RWPE2 (cell line): ENCODE data around the gene C12orf76.

Experiments used
- ATAC-seq: fragments of 200-7000 bp; cut with Tn5 transposase; 3 replicates; pipeline ENCODE4 v1.9.1; 2021; ENCODE audit warnings: low read depth
- DNase-seq: peaks from one replicate; pipeline ENCODE4 v3.0.0-alpha.2; 2020; ENCODE audit warnings: low spot score
- H3K27ac ChIP-seq: fragments of 450-650 bp; 2 replicates; pipeline ENCODE4 v1.5.1; 2017; ENCODE audit warnings: mild to moderate bottlenecking; ENCODE audit not compliant: poor library complexity, severe bottlenecking
- H3K27me3 ChIP-seq: fragments of 250-450 bp; sonication (Bioruptor Pico); 2 replicates; pipeline ENCODE4 v1.5.1; 2021; ENCODE audit warnings: mild to moderate bottlenecking, moderate library complexity; ENCODE audit not compliant: insufficient read depth, poor library complexity, severe bottlenecking
- H3K36me3 ChIP-seq: fragments of 250-450 bp; sonication (Bioruptor Pico); 2 replicates; pipeline ENCODE4 v1.5.1; 2020; ENCODE audit warnings: low read depth, mild to moderate bottlenecking, moderate library complexity
- H3K4me1 ChIP-seq: fragments of 250-450 bp; sonication (Bioruptor Pico); 2 replicates; pipeline ENCODE4 v1.5.1; 2021; ENCODE audit warnings: mild to moderate bottlenecking, moderate library complexity; ENCODE audit not compliant: insufficient read depth, poor library complexity, severe bottlenecking
- H3K4me3 ChIP-seq: fragments of 250-450 bp; sonication (Bioruptor Pico); 2 replicates; pipeline ENCODE4 v1.5.1; 2021; ENCODE audit warnings: mild to moderate bottlenecking, moderate library complexity; ENCODE audit not compliant: severe bottlenecking
- H3K9me3 ChIP-seq: fragments of 250-450 bp; sonication (Bioruptor Pico); 2 replicates; pipeline ENCODE4 v1.5.1; 2021; ENCODE audit warnings: mild to moderate bottlenecking, moderate library complexity; ENCODE audit not compliant: severe bottlenecking
- TF ChIP-seq, protein P1 (sequence below): fragments of 450-650 bp; IDR thresholded peaks from one replicate; pipeline ENCODE4 v1.5.1; 2017; ENCODE audit warnings: mild to moderate bottlenecking, moderate library complexity; ENCODE audit not compliant: poor library complexity, severe bottlenecking

C12orf76 gene

GRCh38 chr12:109995686-109996482, 52.4 kb downstream of the C12orf76 start, which contains the start of gene GIT2:
Gene GIT2, minus strand, starts transcription at chr12:109996368. Its CDS starts 144 bp downstream, at chr12:109996224.
- H3K4me1 ChIP-seq, result peaks cover 12% of the 10 kb centered on the region
- peak within 1 kb of the TSS; percentile 67 for H3K4me3 ChIP-seq
- ATAC-seq (peak; percentile 68), DNase-seq (peak; percentile 91)
- no peaks in the 10 kb centered on the region for H3K9me3 ChIP-seq
- peak within 1 kb of the TSS; percentile 49 for H3K27ac ChIP-seq
- TF ChIP-seq, protein P1, sequence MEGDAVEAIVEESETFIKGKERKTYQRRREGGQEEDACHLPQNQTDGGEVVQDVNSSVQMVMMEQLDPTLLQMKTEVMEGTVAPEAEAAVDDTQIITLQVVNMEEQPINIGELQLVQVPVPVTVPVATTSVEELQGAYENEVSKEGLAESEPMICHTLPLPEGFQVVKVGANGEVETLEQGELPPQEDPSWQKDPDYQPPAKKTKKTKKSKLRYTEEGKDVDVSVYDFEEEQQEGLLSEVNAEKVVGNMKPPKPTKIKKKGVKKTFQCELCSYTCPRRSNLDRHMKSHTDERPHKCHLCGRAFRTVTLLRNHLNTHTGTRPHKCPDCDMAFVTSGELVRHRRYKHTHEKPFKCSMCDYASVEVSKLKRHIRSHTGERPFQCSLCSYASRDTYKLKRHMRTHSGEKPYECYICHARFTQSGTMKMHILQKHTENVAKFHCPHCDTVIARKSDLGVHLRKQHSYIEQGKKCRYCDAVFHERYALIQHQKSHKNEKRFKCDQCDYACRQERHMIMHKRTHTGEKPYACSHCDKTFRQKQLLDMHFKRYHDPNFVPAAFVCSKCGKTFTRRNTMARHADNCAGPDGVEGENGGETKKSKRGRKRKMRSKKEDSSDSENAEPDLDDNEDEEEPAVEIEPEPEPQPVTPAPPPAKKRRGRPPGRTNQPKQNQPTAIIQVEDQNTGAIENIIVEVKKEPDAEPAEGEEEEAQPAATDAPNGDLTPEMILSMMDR, result no peak
- peaks cover 9% of the 10 kb centered on the region for H3K36me3 ChIP-seq
- H3K27me3 ChIP-seq, result no peaks in the 10 kb centered on the region

- ATAC-seq, result no peak
- no peaks in the 10 kb centered on the region for H3K27me3 ChIP-seq
- no peak for DNase-seq
- H3K9me3 ChIP-seq, result no peaks in the 10 kb centered on the region
- H3K27ac ChIP-seq, result peak overlapping the region; percentile 49
- TF ChIP-seq, protein P1, result no peak
- peak overlapping the region; percentile 67 for H3K4me3 ChIP-seq
- H3K4me1 ChIP-seq, result peaks cover 9% of the 10 kb centered on the region
- peaks cover 15% of the 10 kb centered on the region for H3K36me3 ChIP-seq
Measured at GRCh38 chr12:109995361-109995685, 53.0 kb downstream of the C12orf76 start.

DNA sequence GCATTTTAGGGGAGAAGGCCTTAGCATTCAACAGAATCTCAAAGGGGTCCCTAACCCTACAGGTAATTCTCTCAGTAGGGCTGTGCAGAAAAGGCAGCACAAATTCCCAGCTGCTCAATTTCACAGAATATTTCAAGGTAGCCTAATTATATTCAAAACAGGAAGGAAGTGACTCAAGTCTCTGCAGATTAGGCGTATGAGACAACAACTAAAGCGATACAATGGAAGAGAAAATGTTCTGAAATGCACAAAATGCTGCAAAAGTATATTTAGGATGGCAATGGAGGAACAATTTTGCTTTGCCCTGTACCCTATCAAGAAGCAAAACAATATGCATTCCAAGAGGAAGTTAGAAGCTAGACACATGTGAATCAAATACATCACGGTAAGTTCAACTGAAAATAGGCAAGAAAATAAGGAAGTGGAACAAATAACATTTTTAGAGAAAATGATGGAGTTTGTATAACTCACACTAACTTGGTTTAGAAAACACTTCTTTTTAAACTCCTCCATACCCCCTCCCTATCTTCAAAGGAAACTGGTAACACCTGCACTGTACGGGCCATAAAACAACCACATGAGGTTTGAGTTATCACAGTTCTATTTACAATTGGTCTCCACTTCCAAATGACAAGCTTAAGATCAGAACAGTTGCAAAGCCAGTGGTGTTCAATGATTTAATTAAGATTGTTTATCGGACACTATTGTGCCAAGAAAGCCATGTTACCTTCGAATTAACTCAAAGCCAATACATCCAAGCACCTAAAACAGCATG, 53.7 kb downstream of the C12orf76 start:
- DNase-seq, result no peak
- no peak for ATAC-seq

GRCh38 chr12:109993091-109993490, 55.2 kb downstream of the C12orf76 start:
- DNase-seq (no peak), ATAC-seq (no peak)
- Histone ChIP-seq H3K27ac (no peak overlapping the region), H3K4me1 (peaks cover 4% of the 10 kb centered on the region), H3K4me3 (no peak overlapping the region), H3K9me3 (no peaks in the 10 kb centered on the region), H3K36me3 (peaks cover 36% of the 10 kb centered on the region), H3K27me3 (no peaks in the 10 kb centered on the region)
- TF ChIP-seq, protein P1, result no peak

More for the DNA sequence above, 53.7 kb downstream of the C12orf76 start:
- Histone ChIP-seq H3K4me3 (peak overlapping the region; percentile 67), H3K27me3 (no peaks in the 10 kb centered on the region), H3K27ac (peak overlapping the region; percentile 49), H3K9me3 (no peaks in the 10 kb centered on the region), H3K36me3 (peaks cover 22% of the 10 kb centered on the region), H3K4me1 (peaks cover 8% of the 10 kb centered on the region)
- TF ChIP-seq, protein P1, result no peak

DNA sequence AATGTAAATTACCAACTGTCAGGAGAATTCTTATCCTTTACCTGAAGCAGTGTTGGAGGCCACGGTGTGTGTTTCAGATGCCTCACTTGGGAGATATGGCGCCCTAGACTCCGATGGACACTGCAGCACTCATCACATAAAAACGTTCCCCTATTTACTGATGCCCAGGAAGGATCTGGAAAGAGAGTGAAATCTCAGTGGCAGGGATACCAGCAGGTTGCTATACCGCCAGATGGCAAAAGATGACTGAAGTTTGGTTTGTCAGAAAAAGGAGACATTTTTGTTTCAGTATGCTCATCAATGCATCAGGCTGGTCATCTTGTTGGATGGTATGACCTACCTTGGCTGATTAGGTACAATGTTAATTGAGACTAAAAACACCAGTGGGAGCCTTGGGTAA, 56.7 kb downstream of the C12orf76 start:
- Histone ChIP-seq H3K27ac (no peak overlapping the region), H3K4me1 (peaks cover 4% of the 10 kb centered on the region), H3K4me3 (no peak overlapping the region), H3K27me3 (no peaks in the 10 kb centered on the region), H3K9me3 (no peaks in the 10 kb centered on the region), H3K36me3 (peaks cover 50% of the 10 kb centered on the region)
- DNase-seq (no peak), ATAC-seq (no peak)
- TF ChIP-seq, protein P1, result no peak
